ENCODE results near the gene METTL6. TPM values are rescaled to one million over a fixed set of nuclear protein-coding genes. Genes with fewer than 3 reads are reported as not detected.
"Not testable (repeated sequence)": the region's sequence is repeated elsewhere in the genome, so short reads cannot be mapped to it uniquely, and the experiment has no call there.

Gene METTL6
- polyA plus RNA-seq, 1 donor, result 16.7 TPM

- no peak overlapping the region for H3K27ac ChIP-seq (ENCODE audit: low read length)
- no peaks in the 10 kb centered on the region for H3K36me3 ChIP-seq (ENCODE audit: control insufficient read depth, insufficient read depth, low read length)
These were observed 40.2 kb downstream of the METTL6 start for GRCh38 chr3:15387171-15387581.

GRCh38 chr3:15386654-15386955 lies 40.7 kb downstream of the METTL6 start:
- not testable (repeated sequence) for H3K36me3 ChIP-seq (ENCODE audit: control insufficient read depth, insufficient read depth, low read length); H3K4me3 ChIP-seq (ENCODE audit: low read length); DNase-seq; H3K27ac ChIP-seq (ENCODE audit: low read length); H3K27me3 ChIP-seq (ENCODE audit: control insufficient read depth, insufficient read depth, low read length); H3K9me3 ChIP-seq (ENCODE audit: control insufficient read depth, low read depth, low read length); H3K4me1 ChIP-seq (ENCODE audit: control insufficient read depth, insufficient read depth, low read length)
- WGBS (ENCODE audit: insufficient coverage, low lambda C conversion rate), result 100% methylated on average over 1 of the region's 5 CpGs

More at GRCh38 chr3:15387171-15387581, 40.2 kb downstream of the METTL6 start:
- Histone ChIP-seq H3K4me1 (ENCODE audit: control insufficient read depth, insufficient read depth, low read length) (no peaks in the 10 kb centered on the region), H3K27me3 (ENCODE audit: control insufficient read depth, insufficient read depth, low read length) (no peaks in the 10 kb centered on the region), H3K9me3 (ENCODE audit: control insufficient read depth, low read depth, low read length) (no peaks in the 10 kb centered on the region), H3K4me3 (ENCODE audit: low read length) (no peak overlapping the region)
- no CpG with 5 or more reads among the region's 1 CpG for WGBS (ENCODE audit: insufficient coverage, low lambda C conversion rate)
- DNase-seq, result no peak

GRCh38 chr3:15385901-15386653 lies 41.3 kb downstream of the METTL6 start:
- H3K27ac ChIP-seq (ENCODE audit: low read length), result no peak overlapping the region
- no CpG with 5 or more reads among the region's 1 CpG for WGBS (ENCODE audit: insufficient coverage, low lambda C conversion rate)
- H3K4me3 ChIP-seq (ENCODE audit: low read length), result no peak overlapping the region
- no peaks in the 10 kb centered on the region for H3K4me1 ChIP-seq (ENCODE audit: control insufficient read depth, insufficient read depth, low read length)
- H3K9me3 ChIP-seq (ENCODE audit: control insufficient read depth, low read depth, low read length), result no peaks in the 10 kb centered on the region
- H3K36me3 ChIP-seq (ENCODE audit: control insufficient read depth, insufficient read depth, low read length), result no peaks in the 10 kb centered on the region
- no peak for DNase-seq
- H3K27me3 ChIP-seq (ENCODE audit: control insufficient read depth, insufficient read depth, low read length), result no peaks in the 10 kb centered on the region

GRCh38 chr3:15385238-15385695 lies 42.1 kb downstream of the METTL6 start:
- not testable (repeated sequence) for H3K27me3 ChIP-seq (ENCODE audit: control insufficient read depth, insufficient read depth, low read length); DNase-seq; H3K4me3 ChIP-seq (ENCODE audit: low read length); H3K4me1 ChIP-seq (ENCODE audit: control insufficient read depth, insufficient read depth, low read length); H3K36me3 ChIP-seq (ENCODE audit: control insufficient read depth, insufficient read depth, low read length); H3K27ac ChIP-seq (ENCODE audit: low read length); H3K9me3 ChIP-seq (ENCODE audit: control insufficient read depth, low read depth, low read length)
- no CpG with 5 or more reads among the region's 10 CpGs for WGBS (ENCODE audit: insufficient coverage, low lambda C conversion rate)

GRCh38 chr3:15384510-15385237 lies 42.7 kb downstream of the METTL6 start:
- no peak for DNase-seq
- Histone ChIP-seq H3K27me3 (ENCODE audit: control insufficient read depth, insufficient read depth, low read length) (no peaks in the 10 kb centered on the region), H3K4me3 (ENCODE audit: low read length) (no peak overlapping the region), H3K36me3 (ENCODE audit: control insufficient read depth, insufficient read depth, low read length) (no peaks in the 10 kb centered on the region), H3K4me1 (ENCODE audit: control insufficient read depth, insufficient read depth, low read length) (no peaks in the 10 kb centered on the region), H3K9me3 (ENCODE audit: control insufficient read depth, low read depth, low read length) (no peaks in the 10 kb centered on the region), H3K27ac (ENCODE audit: low read length) (no peak overlapping the region)
- no CpG with 5 or more reads among the region's 4 CpGs for WGBS (ENCODE audit: insufficient coverage, low lambda C conversion rate)

- Histone ChIP-seq H3K36me3 (ENCODE audit: control insufficient read depth, insufficient read depth, low read length) (no peaks in the 10 kb centered on the region), H3K4me3 (ENCODE audit: low read length) (no peak overlapping the region), H3K27ac (ENCODE audit: low read length) (no peak overlapping the region), H3K9me3 (ENCODE audit: control insufficient read depth, low read depth, low read length) (no peaks in the 10 kb centered on the region), H3K4me1 (ENCODE audit: control insufficient read depth, insufficient read depth, low read length) (no peaks in the 10 kb centered on the region), H3K27me3 (ENCODE audit: control insufficient read depth, insufficient read depth, low read length) (no peaks in the 10 kb centered on the region)
- DNase-seq, result no peak
- WGBS (ENCODE audit: insufficient coverage, low lambda C conversion rate), result 100% methylated on average over 1 of the region's 3 CpGs
These were observed 44.9 kb downstream of the METTL6 start for GRCh38 chr3:15382405-15382923.

GRCh38 chr3:15380980-15381890 lies 46.1 kb downstream of the METTL6 start:
- Histone ChIP-seq H3K4me3 (ENCODE audit: low read length) (no peak overlapping the region), H3K27ac (ENCODE audit: low read length) (no peak overlapping the region), H3K4me1 (ENCODE audit: control insufficient read depth, insufficient read depth, low read length) (no peaks in the 10 kb centered on the region), H3K27me3 (ENCODE audit: control insufficient read depth, insufficient read depth, low read length) (no peaks in the 10 kb centered on the region), H3K36me3 (ENCODE audit: control insufficient read depth, insufficient read depth, low read length) (no peaks in the 10 kb centered on the region), H3K9me3 (ENCODE audit: control insufficient read depth, low read depth, low read length) (no peaks in the 10 kb centered on the region)
- DNase-seq, result no peak
- WGBS (ENCODE audit: insufficient coverage, low lambda C conversion rate), result 73% methylated on average over 2 of the region's 6 CpGs

GRCh38 chr3:15377961-15378791 lies 49.2 kb downstream of the METTL6 start:
- H3K36me3 ChIP-seq (ENCODE audit: control insufficient read depth, insufficient read depth, low read length), result no peaks in the 10 kb centered on the region
- H3K27me3 ChIP-seq (ENCODE audit: control insufficient read depth, insufficient read depth, low read length), result no peaks in the 10 kb centered on the region
- H3K4me1 ChIP-seq (ENCODE audit: control insufficient read depth, insufficient read depth, low read length), result no peaks in the 10 kb centered on the region
- H3K27ac ChIP-seq (ENCODE audit: low read length), result peak overlapping the region; percentile 12
- WGBS (ENCODE audit: insufficient coverage, low lambda C conversion rate), result no CpG with 5 or more reads among the region's 16 CpGs
- DNase-seq, result peak; percentile 91 to 92
- H3K9me3 ChIP-seq (ENCODE audit: control insufficient read depth, low read depth, low read length), result no peaks in the 10 kb centered on the region
- no peak overlapping the region for H3K4me3 ChIP-seq (ENCODE audit: low read length)

- H3K27ac ChIP-seq (ENCODE audit: low read length), result no peak overlapping the region
- H3K9me3 ChIP-seq (ENCODE audit: control insufficient read depth, low read depth, low read length), result no peaks in the 10 kb centered on the region
- no peaks in the 10 kb centered on the region for H3K36me3 ChIP-seq (ENCODE audit: control insufficient read depth, insufficient read depth, low read length)
- no peaks in the 10 kb centered on the region for H3K4me1 ChIP-seq (ENCODE audit: control insufficient read depth, insufficient read depth, low read length)
- no peak for DNase-seq
- H3K27me3 ChIP-seq (ENCODE audit: control insufficient read depth, insufficient read depth, low read length), result no peaks in the 10 kb centered on the region
- WGBS (ENCODE audit: insufficient coverage, low lambda C conversion rate), result no CpG with 5 or more reads among the region's 22 CpGs
- H3K4me3 ChIP-seq (ENCODE audit: low read length), result no peak overlapping the region
These were observed 51.8 kb downstream of the METTL6 start for GRCh38 chr3:15375461-15376000.

Measured in large intestine (tissue), 3 donors.